ENCODE data around the gene SIDT1. TPM values are rescaled to one million over a fixed set of nuclear protein-coding genes. Genes with fewer than 3 reads are reported as not detected.

The SIDT1 gene
- total RNA-seq, 1 experiment from 2014 or later: not detected

GRCh38 chr3:113638910-113639309 is 106.6 kb downstream of the SIDT1 start:
- ChIA-PET CTCF (interaction anchor here (0.6 kb wide), 1 partner anchor 55 kb away, joined by 3 read pairs; no protein-coding TSS in a partner anchor), POLR2A (no interaction called here)
- Histone ChIP-seq H3K27ac (ENCODE audit: low read length) (no peak overlapping the region), H3K9me3 (ENCODE audit: control insufficient read depth, insufficient read depth, low read depth, low read length) (no peaks in the 10 kb centered on the region), H3K36me3 (ENCODE audit: control insufficient read depth, insufficient read depth, low read length) (no peaks in the 10 kb centered on the region), H3K27me3 (ENCODE audit: control insufficient read depth, insufficient read depth, low read length) (no peaks in the 10 kb centered on the region), H3K4me1 (ENCODE audit: control insufficient read depth, insufficient read depth, low read length) (no peaks in the 10 kb centered on the region), H3K4me3 (ENCODE audit: low read depth in 2 of 2, low read length in 2 of 2) (no peak overlapping the region)
- DNase-seq (ENCODE audit: low read depth, low spot score) (no peak), ATAC-seq (no peak)
- BruUV-seq (replicated peaks): no TSS peak
- intact Hi-C loops (cut with micrococcal nuclease; ENCODE audit: unreplicated experiment): no loop called here
- TF ChIP-seq TCF7L2 (IDR thresholded peaks at IDR 0.05; ENCODE audit: low read depth, low read length) (no peak), POLR2AphosphoS5 (IDR thresholded peaks at IDR 0.05; ENCODE audit: low read depth, low read length) (no peak), REST (IDR thresholded peaks at IDR 0.05; ENCODE audit: insufficient read depth in 1 of 2, low read depth in 2 of 2, low read length in 1 of 2) (no peak), SIN3A (IDR thresholded peaks at IDR 0.05; ENCODE audit: borderline replicate concordance, insufficient read depth, low read depth, low read length) (no peak), CTCF (IDR thresholded peaks at IDR 0.05) (no peak)
- in situ Hi-C loops (cut with HindIII; ENCODE audit: low pct_unique_long_range_greater_than_20kb, low sequenced_read_pairs): no loop called here

GRCh38 chr3:113643583-113643982 is 111.2 kb downstream of the SIDT1 start:
- H3K27me3 ChIP-seq (ENCODE audit: control insufficient read depth, insufficient read depth, low read length): no peaks in the 10 kb centered on the region
- ATAC-seq: no peak
- H3K9me3 ChIP-seq (ENCODE audit: control insufficient read depth, insufficient read depth, low read depth, low read length): peaks cover 12% of the 10 kb centered on the region; the same call in 1 of the 2 replicates
- TF ChIP-seq CTCF (IDR thresholded peaks at IDR 0.05) (no peak), POLR2AphosphoS5 (IDR thresholded peaks at IDR 0.05; ENCODE audit: low read depth, low read length) (no peak), TCF7L2 (IDR thresholded peaks at IDR 0.05; ENCODE audit: low read depth, low read length) (no peak), SIN3A (IDR thresholded peaks at IDR 0.05; ENCODE audit: borderline replicate concordance, insufficient read depth, low read depth, low read length) (no peak)
- no peaks in the 10 kb centered on the region for H3K36me3 ChIP-seq (ENCODE audit: control insufficient read depth, insufficient read depth, low read length)
- in situ Hi-C loops (cut with HindIII; ENCODE audit: low pct_unique_long_range_greater_than_20kb, low sequenced_read_pairs) (no loop called here), intact Hi-C loops (cut with micrococcal nuclease; ENCODE audit: unreplicated experiment) (no loop called here)
- CTCF ChIA-PET: no interaction called here
- no peaks in the 10 kb centered on the region for H3K4me1 ChIP-seq (ENCODE audit: control insufficient read depth, insufficient read depth, low read length)
- POLR2A ChIA-PET: no interaction called here
- H3K27ac ChIP-seq (ENCODE audit: low read length): no peak overlapping the region
- H3K4me3 ChIP-seq (ENCODE audit: low read depth in 2 of 2, low read length in 2 of 2): no peak overlapping the region
- BruUV-seq (replicated peaks): no TSS peak
- no peak for DNase-seq (ENCODE audit: low read depth, low spot score)
